Measurements from ENCODE around the gene NEK5.
"Not testable (repeated sequence)": the region's sequence is repeated elsewhere in the genome, so short reads cannot be mapped to it uniquely, and the experiment has no call there.

NEK5 gene

GRCh38 chr13:52067237-52067636, 61.6 kb downstream of the NEK5 start:
- peak; percentile 54 for DNase-seq

GRCh38 chr13:52061587-52061986, 67.3 kb downstream of the NEK5 start:
- no peak for DNase-seq

GRCh38 chr13:52061064-52061463, 67.8 kb downstream of the NEK5 start:
- DNase-seq = not testable (repeated sequence)

GRCh38 chr13:52053460-52053859, 75.4 kb downstream of the NEK5 start:
- no peak for DNase-seq

GRCh38 chr13:52051400-52051799, 77.5 kb downstream of the NEK5 start:
- no peak for DNase-seq

GRCh38 chr13:52048516-52048915, 80.4 kb downstream of the NEK5 start:
- DNase-seq = no peak

GRCh38 chr13:52047463-52047862, 81.4 kb downstream of the NEK5 start:
- no peak for DNase-seq

GRCh38 chr13:52043675-52044074, 85.2 kb downstream of the NEK5 start:
- DNase-seq = no peak

- DNase-seq = peak; percentile 25
Observed at GRCh38 chr13:52036037-52036436, 92.8 kb downstream of the NEK5 start.

GRCh38 chr13:52034616-52035226, 94.2 kb downstream of the NEK5 start:
- peak; percentile 87 for DNase-seq

- no peak for DNase-seq
Observed at GRCh38 chr13:52033039-52033438, 95.8 kb downstream of the NEK5 start.

GRCh38 chr13:52030401-52030800, 98.5 kb downstream of the NEK5 start:
- not testable (repeated sequence) for DNase-seq

GRCh38 chr13:52029569-52029968, 99.3 kb downstream of the NEK5 start:
- no peak for DNase-seq

- DNase-seq = no peak
Observed at GRCh38 chr13:52027832-52028231, 101.0 kb downstream of the NEK5 start.

- DNase-seq = peak; percentile 34
Observed at GRCh38 chr13:52026246-52026626, 102.6 kb downstream of the NEK5 start.

- peak; percentile 5 for DNase-seq
Observed at GRCh38 chr13:52025475-52026245, 103.2 kb downstream of the NEK5 start.

- DNase-seq = no peak
Observed at GRCh38 chr13:52024481-52024880, 104.4 kb downstream of the NEK5 start, which contains the start of gene UTP14C. Gene UTP14C, plus strand, starts transcription at chr13:52024691. Its CDS starts 4,114 bp downstream, at chr13:52028805.

- DNase-seq = no peak
Observed at GRCh38 chr13:52022356-52022755, 106.5 kb downstream of the NEK5 start.

- no peak for DNase-seq
Observed at GRCh38 chr13:52020191-52020590, 108.7 kb downstream of the NEK5 start.

- DNase-seq = no peak
Observed at GRCh38 chr13:52016296-52016695, 112.6 kb downstream of the NEK5 start.

GRCh38 chr13:52012512-52012836, 116.4 kb downstream of the NEK5 start:
- no peak for DNase-seq

GRCh38 chr13:52011632-52012511, 117.0 kb downstream of the NEK5 start, which contains the start of gene ALG11:
Gene ALG11, plus strand, starts transcription at chr13:52012398. Its CDS starts 21 bp downstream, at chr13:52012419.
- peak; percentile 99 for DNase-seq

- DNase-seq = peak; percentile 71
Observed at GRCh38 chr13:52010890-52011631, 117.8 kb downstream of the NEK5 start, which contains the start of gene ATP7B. Gene ATP7B, minus strand, starts transcription at chr13:52011450. Its CDS starts 113 bp downstream, at chr13:52011337.

Measured in DMS53 (cell line).